GM12872 (cell line): ENCODE measurements around the gene DIAPH3.

Source experiments
- TF ChIP-seq, protein P1 (sequence below): IDR thresholded peaks from 3 replicates; pipeline ENCODE4 v1.5.1; 2011; ENCODE audit warnings: low read depth, mild to moderate bottlenecking, low read length, moderate library complexity; ENCODE audit not compliant: insufficient read depth

DIAPH3 gene

DNA sequence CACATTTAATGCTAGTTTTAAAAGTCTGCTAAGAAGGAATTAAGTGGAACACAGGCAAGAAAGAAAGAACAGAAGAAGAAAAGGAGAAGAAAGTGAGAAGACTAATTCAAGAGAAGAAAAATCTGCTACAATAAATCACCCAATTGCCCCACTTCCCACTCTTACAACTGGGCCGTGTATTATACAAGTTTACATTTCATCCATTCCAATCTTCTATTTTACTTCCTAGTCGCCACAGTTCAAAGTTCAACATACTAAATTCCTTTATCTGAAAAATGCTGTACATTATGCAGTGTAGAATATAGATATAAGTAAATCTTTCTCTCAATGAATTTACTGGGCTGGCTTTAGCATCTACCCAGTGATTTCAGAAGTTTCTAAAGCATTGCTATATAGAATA, 328.2 kb downstream of the DIAPH3 start:
- TF ChIP-seq, protein P1, sequence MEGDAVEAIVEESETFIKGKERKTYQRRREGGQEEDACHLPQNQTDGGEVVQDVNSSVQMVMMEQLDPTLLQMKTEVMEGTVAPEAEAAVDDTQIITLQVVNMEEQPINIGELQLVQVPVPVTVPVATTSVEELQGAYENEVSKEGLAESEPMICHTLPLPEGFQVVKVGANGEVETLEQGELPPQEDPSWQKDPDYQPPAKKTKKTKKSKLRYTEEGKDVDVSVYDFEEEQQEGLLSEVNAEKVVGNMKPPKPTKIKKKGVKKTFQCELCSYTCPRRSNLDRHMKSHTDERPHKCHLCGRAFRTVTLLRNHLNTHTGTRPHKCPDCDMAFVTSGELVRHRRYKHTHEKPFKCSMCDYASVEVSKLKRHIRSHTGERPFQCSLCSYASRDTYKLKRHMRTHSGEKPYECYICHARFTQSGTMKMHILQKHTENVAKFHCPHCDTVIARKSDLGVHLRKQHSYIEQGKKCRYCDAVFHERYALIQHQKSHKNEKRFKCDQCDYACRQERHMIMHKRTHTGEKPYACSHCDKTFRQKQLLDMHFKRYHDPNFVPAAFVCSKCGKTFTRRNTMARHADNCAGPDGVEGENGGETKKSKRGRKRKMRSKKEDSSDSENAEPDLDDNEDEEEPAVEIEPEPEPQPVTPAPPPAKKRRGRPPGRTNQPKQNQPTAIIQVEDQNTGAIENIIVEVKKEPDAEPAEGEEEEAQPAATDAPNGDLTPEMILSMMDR = no peak

GRCh38 chr13:59834801-59835200, 328.9 kb downstream of the DIAPH3 start:
- TF ChIP-seq, protein P1 = no peak

DNA sequence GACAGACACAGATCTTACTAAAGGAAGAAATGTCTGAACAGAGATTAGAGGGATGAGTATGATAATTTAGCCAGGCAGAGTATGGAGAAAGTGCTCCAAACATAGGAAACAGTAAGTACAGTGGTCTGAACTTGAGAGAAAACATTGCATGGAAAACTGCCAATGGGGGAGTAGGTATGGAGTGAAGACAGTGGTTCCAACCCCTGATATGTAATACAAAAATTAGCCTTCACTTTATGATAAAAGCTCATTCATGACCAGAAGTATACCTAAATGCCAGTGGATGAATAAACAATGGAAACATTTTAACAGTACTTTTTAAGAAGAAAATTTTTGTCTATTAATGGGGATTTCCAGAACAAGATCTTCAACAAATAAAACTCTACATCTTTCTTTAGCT, 334.0 kb downstream of the DIAPH3 start:
- TF ChIP-seq, protein P1 = no peak

DNA sequence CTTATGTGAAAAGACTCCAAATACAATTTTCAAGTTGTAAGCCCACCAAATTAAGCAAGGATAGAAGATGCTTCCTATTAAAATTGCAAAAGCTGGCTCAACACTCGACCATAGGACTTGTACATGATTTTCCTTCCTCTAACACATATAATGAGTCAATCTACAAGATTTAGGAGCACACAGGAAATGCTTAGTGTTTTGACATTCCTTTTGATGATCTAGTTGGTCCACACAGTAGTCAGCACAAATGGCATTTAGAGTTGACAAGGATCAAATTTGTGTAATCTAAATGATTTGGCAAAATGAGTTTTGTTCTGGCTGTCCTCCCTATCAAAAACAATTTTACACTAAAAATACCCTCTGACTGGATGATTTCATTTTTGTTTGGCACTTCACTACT, 340.2 kb downstream of the DIAPH3 start:
- TF ChIP-seq, protein P1 = no peak

DNA sequence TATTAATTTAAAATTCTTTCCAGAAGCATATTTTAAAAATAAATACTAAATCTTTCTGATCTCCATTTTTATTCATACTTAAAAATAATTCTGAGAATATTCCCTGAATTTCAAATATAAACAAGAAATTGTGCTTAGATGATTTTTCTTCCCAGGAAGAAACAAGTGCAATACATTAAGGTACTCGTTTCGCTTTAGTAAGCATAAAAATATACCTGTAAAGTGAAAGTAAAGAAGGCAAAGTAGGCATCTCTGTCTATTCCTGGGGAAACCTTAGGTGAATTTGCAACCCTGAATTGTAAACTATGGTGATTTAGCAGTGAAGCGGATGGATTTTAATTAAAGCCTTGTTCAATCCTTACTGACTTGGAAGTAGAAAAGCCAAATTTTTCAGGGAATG, 354.2 kb downstream of the DIAPH3 start:
- TF ChIP-seq, protein P1 = no peak

DNA sequence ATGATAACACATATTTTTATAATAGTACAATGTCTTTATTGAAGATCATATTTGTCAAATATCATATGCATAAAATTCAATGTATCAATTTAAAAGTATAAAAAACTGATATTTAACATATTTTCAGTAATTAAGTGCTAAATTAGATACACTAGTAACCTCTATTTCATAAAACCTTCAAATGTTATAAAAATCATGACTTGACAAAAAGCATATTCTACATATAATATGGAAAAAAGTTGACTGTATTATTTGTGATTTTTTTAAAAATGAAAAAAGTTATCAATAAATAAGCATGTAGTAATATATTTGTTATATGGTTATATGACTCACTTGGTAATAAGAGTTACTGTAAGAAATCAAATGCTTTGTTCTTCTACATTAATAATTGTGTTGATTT, 356.9 kb downstream of the DIAPH3 start:
- TF ChIP-seq, protein P1 = no peak

DNA sequence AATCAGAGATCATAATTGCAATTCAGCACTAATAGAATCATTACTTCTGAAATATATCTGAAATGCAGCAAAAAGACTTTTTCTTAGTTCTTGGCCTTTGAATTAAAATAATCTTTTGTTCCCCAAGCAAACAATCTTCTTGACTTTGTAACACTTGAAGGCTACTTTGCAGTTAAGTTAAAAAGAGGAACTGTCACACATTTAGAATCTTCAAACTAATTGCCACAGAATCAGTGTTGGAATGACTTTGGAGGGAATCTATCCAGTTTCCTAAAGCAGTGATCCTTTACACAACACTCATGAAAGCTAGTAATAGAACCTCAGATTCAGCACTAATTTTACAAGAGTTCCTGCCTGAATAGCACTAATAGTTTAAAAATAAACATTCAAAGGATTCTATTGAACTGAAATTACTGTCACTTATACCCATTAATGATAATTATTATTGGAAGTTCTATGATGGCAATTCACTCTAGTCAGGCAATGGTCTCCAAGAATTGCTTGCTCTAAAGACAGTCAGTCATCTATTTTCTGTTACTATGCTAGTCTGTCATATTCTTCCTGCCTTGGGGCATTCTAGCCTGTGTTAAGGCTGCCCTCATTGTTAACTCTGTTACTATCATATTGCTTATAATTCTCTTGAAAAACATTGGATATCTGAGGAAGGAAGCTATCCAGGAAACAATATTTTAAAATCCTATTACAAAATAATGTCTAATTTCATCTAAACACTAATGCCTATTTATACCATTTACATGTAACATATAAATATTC, 362.4 kb downstream of the DIAPH3 start:
- TF ChIP-seq, protein P1 = no peak
